ENCODE data around the gene ORM1.
A peak's percentile ranks its signal among the peaks of the same experiment; 100 is the strongest.
"Not testable (repeated sequence)": the region's sequence is repeated elsewhere in the genome, so short reads cannot be mapped to it uniquely, and the experiment has no call there.

Gene ORM1

DNA sequence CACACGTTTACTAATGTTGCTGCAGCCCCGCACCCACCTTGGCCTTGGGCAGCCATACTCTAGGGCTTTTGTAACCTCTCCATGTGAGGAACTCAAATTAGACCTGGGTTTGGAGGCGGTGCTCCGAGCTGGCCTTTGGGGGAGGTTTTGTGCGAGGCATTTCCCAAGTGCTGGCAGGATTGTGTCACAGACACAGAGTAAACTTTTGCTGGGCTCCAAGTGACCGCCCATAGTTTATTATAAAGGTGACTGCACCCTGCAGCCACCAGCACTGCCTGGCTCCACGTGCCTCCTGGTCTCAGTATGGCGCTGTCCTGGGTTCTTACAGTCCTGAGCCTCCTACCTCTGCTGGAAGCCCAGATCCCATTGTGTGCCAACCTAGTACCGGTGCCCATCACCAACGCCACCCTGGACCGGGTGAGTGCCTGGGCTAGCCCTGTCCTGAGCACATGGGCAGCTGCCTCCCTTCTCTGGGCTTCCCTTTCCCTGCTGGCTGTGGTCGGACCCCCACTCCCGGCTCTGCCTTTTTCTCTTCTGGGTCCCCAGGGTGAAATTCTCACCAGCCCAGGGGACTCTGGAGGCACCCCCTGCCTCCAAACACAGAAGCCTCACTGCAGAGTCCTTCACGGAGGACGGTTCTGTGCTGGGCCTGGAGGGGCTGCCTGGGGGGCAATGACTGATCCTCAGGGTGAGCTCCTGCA lies at the start of gene ORM1:
Gene ORM1 (plus strand): TSS at position 268 of the 701 bp plus-strand sequence. CDS start 36 bp downstream, at position 304.
- TF ChIP-seq GATA2, GATA3 (IDR thresholded peaks at IDR 0.05; ENCODE audit: low read depth, low read length): not testable (repeated sequence)

DNA sequence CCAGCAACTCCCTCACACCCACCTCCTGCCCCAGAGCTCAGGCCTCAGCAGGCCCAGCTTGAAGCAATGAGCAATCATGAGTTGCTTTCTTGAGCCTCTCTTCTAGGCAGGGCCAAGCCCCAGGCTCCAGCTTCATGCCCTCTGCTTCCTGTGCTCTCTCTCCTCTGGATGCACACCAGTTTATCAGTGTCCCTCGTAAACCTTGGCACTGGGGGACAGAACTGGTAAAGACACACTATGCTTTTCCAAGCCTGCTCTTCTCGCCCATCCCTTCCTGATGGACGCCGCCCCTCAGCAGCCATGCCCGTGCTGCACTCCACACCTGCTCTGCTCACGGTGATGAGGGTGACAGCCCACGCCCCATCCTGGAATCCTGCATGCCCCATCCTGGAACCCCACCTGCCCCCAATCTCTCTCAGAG lies 49.4 kb upstream of the ORM1 start:
- no peak for TF ChIP-seq GATA2 (IDR thresholded peaks at IDR 0.05; ENCODE audit: low read depth, low read length)
- no peak for TF ChIP-seq GATA3 (IDR thresholded peaks at IDR 0.05; ENCODE audit: low read depth, low read length)

DNA sequence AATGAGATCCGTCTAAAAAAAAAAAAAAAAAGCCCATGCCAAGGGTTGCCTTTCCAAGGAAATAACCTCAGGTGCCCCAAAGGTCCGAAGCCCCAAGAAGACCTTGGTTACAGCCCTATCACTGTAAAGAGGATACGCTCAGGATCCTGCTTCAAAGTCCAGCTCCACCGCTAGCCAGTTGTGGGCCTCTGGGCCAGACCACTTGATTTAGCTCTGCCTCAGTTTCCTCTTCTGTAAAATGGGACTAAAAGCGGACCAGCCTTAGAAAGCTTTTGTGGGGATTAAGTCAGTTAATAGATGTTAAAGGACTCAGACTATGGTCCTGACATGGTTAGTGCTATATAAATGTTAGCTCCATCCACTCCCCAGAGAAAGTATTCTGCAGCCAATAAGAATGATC lies 48.7 kb upstream of the ORM1 start:
- TF ChIP-seq GATA3 (IDR thresholded peaks at IDR 0.05; ENCODE audit: low read depth, low read length) = no peak
- no peak for TF ChIP-seq GATA2 (IDR thresholded peaks at IDR 0.05; ENCODE audit: low read depth, low read length)

DNA sequence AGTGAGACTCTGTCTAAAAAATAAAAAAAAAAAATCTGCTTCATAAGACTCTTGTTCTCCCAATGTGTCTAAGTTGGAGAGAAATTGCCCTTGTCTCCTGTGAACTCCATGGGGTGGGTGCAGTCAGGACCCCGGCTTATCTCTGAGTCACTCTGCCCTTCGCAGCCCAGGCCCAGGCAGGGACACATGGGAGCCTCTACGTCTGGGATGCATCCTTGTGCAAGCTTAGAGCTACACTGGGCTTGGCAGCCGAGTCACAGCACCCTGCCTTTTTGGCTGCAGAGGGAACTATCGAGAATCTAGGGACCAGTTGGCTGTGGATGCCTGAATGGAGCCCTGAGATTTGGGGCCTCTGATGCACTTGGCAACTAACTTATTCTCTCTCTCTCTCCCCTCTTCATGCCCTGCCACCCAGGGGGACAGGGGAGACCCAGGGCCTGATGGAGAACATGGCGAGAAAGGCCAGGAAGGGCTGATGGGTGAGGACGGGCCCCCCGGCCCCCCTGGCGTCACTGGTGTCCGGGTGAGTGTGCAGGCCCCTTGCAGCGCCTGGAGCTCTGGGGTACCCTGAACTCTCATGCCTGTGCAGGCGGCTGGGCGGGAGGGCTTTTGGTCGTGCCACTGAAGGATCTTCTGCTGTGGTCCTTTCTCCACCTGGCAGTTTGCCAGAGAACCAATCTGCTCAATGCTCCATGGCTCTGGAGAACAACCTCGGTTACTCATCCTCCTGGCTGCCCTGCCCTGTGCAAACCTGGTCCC lies 47.5 kb upstream of the ORM1 start:
- TF ChIP-seq GATA3 (IDR thresholded peaks at IDR 0.05; ENCODE audit: low read depth, low read length) (no peak), GATA2 (IDR thresholded peaks at IDR 0.05; ENCODE audit: low read depth, low read length) (no peak)

DNA sequence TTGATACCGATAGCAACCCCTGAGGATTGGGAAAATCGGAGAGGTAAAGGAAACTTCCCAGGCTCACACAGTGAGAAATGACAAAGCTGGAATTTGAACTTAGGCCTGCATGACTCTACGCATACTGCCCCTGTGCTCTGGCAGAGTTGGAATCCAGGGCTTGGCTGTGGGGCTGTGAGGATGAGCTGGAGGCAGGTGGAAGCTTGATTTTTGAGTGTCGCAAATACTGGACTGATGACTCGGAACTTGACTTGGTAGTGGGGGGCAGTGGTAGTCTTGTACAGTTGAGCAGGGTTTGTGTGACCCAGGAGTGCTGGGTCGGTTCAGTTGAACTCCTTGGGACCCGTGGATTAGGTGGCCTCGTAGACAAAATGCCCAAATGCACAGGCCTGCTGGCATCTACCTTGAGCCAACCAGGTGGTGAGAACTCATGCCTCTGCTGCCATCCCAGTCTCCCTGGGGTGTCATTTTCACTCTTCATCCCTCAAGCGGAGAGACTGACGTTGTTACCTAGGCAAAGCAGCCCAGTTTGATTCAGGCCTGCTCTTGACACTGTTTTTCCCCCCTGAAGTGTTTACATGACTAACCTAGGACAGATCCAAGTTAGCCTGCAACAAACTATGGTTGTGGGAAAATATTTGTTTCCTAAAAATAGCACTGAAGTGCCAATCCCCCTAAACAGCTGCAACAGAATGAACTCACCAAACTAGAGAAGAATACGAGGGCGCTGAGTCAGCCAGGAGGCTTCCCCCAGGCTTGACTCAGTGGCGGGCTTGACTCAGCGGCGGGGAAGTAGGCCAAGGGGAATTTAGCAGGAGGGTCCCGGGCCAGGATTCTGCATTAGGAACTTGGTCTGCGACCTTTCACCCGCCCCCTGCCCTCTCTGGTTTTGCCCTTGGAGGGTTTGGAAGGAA lies 45.7 kb upstream of the ORM1 start:
- TF ChIP-seq GATA2 (IDR thresholded peaks at IDR 0.05; ENCODE audit: low read depth, low read length) = no peak
- TF ChIP-seq GATA3 (IDR thresholded peaks at IDR 0.05; ENCODE audit: low read depth, low read length) = no peak

DNA sequence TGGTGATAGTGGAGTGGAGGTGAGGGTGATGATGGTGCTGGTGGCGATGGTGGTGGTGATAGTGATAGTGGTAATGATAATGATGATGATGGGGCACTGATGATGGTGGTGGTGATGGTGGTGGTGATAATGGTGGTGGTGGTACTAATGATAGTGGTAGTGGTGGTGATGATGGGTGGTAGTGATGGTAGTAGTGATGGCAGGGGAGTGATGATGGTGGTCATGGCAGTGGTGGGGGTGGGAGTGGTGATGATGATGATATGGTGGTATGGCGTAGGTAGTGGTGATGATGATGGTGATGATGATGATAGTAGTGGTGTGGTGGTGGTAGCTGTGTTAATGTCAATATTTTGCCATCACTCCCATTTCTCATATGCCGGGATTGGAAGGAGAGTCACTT lies 44.5 kb upstream of the ORM1 start:
- no peak for TF ChIP-seq GATA2 (IDR thresholded peaks at IDR 0.05; ENCODE audit: low read depth, low read length)
- TF ChIP-seq GATA3 (IDR thresholded peaks at IDR 0.05; ENCODE audit: low read depth, low read length) = no peak

DNA sequence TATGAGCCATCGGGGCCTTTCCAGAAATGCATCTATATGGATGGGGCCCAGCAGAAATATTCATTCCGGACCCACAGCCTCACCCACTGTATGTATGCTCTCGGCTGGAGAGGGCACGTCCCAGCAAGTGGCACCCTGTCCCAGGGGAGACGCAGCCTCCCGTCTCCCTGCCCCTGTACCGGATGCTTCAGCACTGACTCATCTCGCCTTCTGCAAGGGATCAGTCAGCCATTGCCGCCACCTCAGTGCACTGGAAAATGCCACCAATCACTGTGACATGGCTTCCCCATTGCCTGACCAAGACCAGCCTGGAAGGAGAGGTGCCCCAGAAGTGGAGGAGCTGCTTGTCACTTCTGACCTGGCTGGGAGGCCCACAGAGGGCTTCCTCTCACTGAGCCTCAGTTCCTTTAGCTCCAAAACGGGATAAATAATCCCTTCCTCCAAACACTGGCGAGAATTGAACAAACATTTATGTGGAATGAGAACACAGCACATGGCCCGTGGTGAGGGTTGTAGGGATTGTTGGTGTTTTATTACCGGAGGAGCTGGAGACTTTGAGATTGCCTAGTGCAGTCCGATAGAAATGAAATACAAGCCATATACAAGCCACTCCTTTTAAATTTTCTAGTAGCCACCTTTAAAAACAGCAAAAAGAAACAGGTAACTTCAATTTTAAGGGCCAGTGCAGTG lies 43.9 kb upstream of the ORM1 start:
- TF ChIP-seq GATA2 (IDR thresholded peaks at IDR 0.05; ENCODE audit: low read depth, low read length) (no peak), GATA3 (IDR thresholded peaks at IDR 0.05; ENCODE audit: low read depth, low read length) (no peak)

DNA sequence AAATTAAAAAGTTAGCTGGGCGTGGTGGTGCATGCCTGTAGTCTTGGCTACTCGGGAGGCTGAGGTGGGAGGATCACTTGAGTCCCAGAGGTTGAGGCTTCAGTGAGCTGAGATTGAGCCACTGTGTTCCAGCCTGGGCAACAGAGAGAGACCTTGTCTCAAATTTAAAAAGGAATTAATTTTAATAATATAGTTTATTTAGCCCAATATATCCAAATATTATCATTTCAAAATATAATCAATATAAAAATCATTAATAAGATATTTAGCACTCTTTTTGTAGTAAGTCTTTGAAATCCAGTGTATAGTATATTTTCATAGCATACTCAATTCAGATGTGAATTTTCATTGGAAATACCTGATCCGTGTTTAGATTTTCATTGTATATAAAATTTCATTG lies 43.2 kb upstream of the ORM1 start:
- TF ChIP-seq GATA3 (IDR thresholded peaks at IDR 0.05; ENCODE audit: low read depth, low read length) (no peak), GATA2 (IDR thresholded peaks at IDR 0.05; ENCODE audit: low read depth, low read length) (no peak)

DNA sequence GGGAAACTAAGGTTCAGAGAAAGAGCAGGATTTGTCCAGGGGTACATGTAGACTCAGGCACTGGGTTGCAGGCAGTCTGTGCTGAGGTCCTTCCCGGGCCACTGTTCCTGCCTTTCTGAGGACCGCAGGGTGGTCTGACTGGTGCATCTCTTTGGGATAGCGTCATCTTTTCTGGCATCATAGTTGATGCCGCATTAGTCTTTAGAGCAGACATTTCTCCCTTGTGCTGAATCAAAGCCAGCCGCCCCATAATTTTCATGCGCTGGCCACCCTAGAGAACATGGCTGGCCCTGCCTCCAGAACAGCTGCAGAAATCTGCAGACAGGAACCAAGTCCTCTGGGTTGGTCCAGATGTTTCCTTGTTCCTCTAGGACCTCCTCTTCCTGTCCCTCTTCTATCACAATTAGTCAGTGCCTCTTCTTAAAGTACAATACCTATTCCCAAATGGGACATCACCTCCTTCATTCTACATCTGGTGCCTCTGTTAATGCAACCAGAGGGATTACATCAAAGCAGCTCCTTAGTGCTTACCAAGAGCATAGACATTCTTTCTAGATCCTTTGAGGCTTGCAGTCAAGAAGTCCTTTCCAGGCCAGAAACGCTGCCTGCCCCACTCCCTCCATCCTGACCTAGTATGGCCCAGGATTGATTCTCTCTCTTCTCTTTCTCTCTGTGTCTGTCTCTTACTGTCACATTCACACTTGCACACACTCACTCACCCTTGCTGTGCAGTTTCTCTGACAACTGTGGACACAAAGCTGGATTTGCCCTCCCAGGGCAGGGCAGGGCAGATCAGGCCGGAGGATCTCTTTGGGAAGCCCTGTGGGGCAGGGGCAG lies 42.0 kb upstream of the ORM1 start:
- TF ChIP-seq GATA3 (IDR thresholded peaks at IDR 0.05; ENCODE audit: low read depth, low read length) (no peak), GATA2 (IDR thresholded peaks at IDR 0.05; ENCODE audit: low read depth, low read length) (no peak)

DNA sequence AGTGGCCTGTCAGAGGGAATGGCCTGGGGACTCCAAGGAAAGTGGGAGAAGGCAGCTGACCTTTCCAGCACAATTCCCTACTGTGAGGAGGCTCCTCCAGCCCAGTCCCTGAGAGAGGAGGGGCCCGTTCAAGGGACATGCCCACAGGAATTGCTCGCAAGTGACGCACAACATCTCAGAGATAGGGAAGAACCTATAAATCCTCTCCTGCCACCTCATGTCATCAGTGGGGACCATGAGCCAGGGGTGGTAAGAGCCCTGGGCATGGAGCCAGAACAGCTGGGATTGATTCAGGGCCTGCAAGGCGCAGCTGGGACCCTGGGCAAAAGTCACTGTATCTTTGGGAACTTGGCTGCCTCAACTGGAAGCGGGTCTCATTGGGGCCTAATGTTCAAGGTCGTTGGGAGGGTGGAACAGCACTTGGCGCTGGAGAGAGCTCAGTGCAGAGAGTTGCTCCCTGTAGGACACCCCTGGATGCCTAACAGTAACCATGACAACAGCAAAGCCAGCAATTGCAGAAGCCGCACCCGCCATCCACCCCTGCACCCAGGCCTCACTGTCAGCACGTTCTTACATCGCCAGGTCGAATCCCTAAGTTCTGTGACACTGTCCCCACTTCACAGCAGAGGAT lies 41.3 kb upstream of the ORM1 start:
- TF ChIP-seq GATA2 (IDR thresholded peaks at IDR 0.05; ENCODE audit: low read depth, low read length) (peak; percentile 75), GATA3 (IDR thresholded peaks at IDR 0.05; ENCODE audit: low read depth, low read length) (no peak)

DNA sequence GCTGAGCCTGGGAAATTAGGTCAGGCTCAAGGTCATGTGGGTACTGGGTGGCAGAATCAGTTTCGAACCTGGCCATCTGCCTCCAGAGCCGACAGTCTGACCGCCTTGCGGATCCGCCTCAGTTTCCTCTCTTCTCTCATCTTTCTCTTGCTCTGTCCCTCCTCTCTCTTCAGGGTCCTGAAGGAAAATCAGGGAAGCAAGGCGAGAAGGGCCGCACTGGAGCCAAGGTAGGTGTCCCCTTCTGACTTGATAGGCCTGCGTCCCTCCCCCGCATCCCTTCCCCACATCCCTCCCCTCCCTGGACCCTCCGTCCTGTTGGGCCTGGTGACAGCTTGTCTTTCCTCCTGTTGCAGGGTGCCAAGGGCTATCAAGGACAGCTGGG lies 40.8 kb upstream of the ORM1 start:
- TF ChIP-seq GATA3 (IDR thresholded peaks at IDR 0.05; ENCODE audit: low read depth, low read length) (no peak), GATA2 (IDR thresholded peaks at IDR 0.05; ENCODE audit: low read depth, low read length) (no peak)

DNA sequence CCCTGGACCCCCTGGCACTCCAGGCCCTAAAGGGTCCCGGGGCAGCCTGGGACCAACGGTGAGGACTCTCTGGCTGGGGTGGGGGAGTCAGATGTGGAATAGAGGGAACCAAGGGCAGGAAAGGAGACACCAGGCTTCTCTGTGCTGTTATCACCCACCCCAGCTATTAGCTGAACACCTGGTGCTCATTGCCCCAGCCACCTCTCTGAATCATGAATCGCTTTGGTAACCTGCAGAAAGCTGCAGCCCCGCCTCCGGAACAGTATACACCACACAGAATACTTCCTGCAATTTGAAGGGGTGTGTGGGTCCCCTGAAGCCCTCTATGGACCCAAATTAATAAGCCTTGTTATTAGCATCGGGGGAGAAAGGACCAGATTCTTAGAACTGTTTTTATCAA lies 40.4 kb upstream of the ORM1 start:
- TF ChIP-seq GATA3 (IDR thresholded peaks at IDR 0.05; ENCODE audit: low read depth, low read length) = no peak
- TF ChIP-seq GATA2 (IDR thresholded peaks at IDR 0.05; ENCODE audit: low read depth, low read length) = no peak

Data from SH-SY5Y (cell line).